Sigmoid colon (tissue), 4 donors: ENCODE results near the gene TSHZ1.

ENCODE experiments used
- CTCF ChIP-seq, 4 experiments: fragments of 450-650 bp in 3 of 4; fragments of 200-600 bp in 1 of 4; IDR thresholded peaks; one replicate each; pipeline ENCODE4 v1.5.1; 2016 to 2019; ENCODE audit warnings: antibody characterized with exemption in 4 of 4, mild to moderate bottlenecking in 3 of 4, moderate library complexity in 2 of 4
- EP300 ChIP-seq, 4 donors: sonication (generic); formaldehyde crosslinking; IDR thresholded peaks; one replicate each; pipeline ENCODE4 v1.6.1; 2017; ENCODE audit warnings: antibody characterized with exemption in 4 of 4
- POLR2A ChIP-seq, 2 donors: fragments of 450-650 bp; IDR thresholded peaks; one replicate each; pipeline ENCODE4 v1.6.1; 2016; ENCODE audit warnings: antibody characterized with exemption in 2 of 2, mild to moderate bottlenecking in 2 of 2, moderate library complexity in 2 of 2

GRCh38 chr18:75198036-75198435 lies 12.6 kb upstream of the TSHZ1 start:
- TF ChIP-seq POLR2A (IDR thresholded peaks at IDR 0.05) (no peak), CTCF (IDR thresholded peaks at IDR 0.05) (no peak), EP300 (IDR thresholded peaks at IDR 0.05) (no peak)
